ENCODE measurements around the gene ANKRD33B. TPM values are rescaled to one million over a fixed set of nuclear protein-coding genes. Genes with fewer than 3 reads are reported as not detected.
"Not testable (repeated sequence)": the region's sequence is repeated elsewhere in the genome, so short reads cannot be mapped to it uniquely, and the experiment has no call there.

The ANKRD33B gene
- total and polyA plus RNA-seq, 9 of the 15 experiments (the other 6 are each of a cell fraction or from before 2014, with no cell fraction given): 0.10 to 1.7 (median 0.40) TPM

- TF ChIP-seq ZBTB11 (CRISPR knock-in tag; IDR thresholded peaks at IDR 0.05) (peak in 1 of 3 experiments; percentile 34; a peak in 1 of 6 replicates), NRF1 (conservative IDR thresholded peaks at IDR 0.05 in 1 of 2, IDR thresholded peaks at IDR 0.05 in 1 of 2) (peak; percentile 75 to 80)
These were observed 43.8 kb downstream of the ANKRD33B start (continued) for GRCh38 chr5:10607666-10608073.

GRCh38 chr5:10608081-10608480 is 44.2 kb downstream of the ANKRD33B start:
- H3K4me2 ChIP-seq (ENCODE audit: insufficient read depth, low read length): peak overlapping the region; percentile 63; the same call in 1 of the 2 replicates
- POLR2A ChIA-PET: interaction anchor here (0.9 to 2.6 kb wide), 12 partner anchors 11 to 173 kb away, joined by 3 to 13 read pairs (median 6); no protein-coding TSS in a partner anchor
- H3K4me3 ChIP-seq; in situ Hi-C loops (cut with MboI); H4K20me1 ChIP-seq (replicated peaks; ENCODE audit: control insufficient read depth, insufficient read depth, low read length); BruUV-seq (replicated peaks); H3K79me2 ChIP-seq (ENCODE audit: control insufficient read depth, insufficient read depth, low read length); H3K27me3 ChIP-seq (ENCODE audit: control insufficient read depth in 2 of 2, insufficient read depth in 2 of 2, low read length in 2 of 2); CTCF ChIA-PET (ENCODE audit: low intra/inter-chr PET ratio); FAIRE-seq; H3K9me1 ChIP-seq (ENCODE audit: control insufficient read depth, insufficient read depth, low read length); H3K36me3 ChIP-seq (ENCODE audit: control insufficient read depth, insufficient read depth, low read length); DNase-seq (ENCODE audit: extremely low read depth in 1 of 4, low spot score in 3 of 4); H3K9me3 ChIP-seq (replicated peaks; ENCODE audit: control insufficient read depth, insufficient read depth, low read depth, low read length); TF ChIP-seq TOE1 (CRISPR knock-in tag; IDR thresholded peaks at IDR 0.05; ENCODE audit: borderline replicate concordance, low read depth): not testable (repeated sequence)
- peak overlapping the region; percentile 64 for H2AFZ ChIP-seq (ENCODE audit: low read depth, low read length)
- intact Hi-C loops (cut with micrococcal nuclease): loop anchor here (5.0 to 10.0 kb wide), 2 partner anchors 106 to 303 kb away; partner anchors contain the start of gene CMBL
- 0 out of 2 replicates have a peak, but pooled peaks have one; percentile 16 for TF ChIP-seq ZNF384 (IDR thresholded peaks at IDR 0.05; ENCODE audit: low read depth, low read length)
- peak; percentile 37; the same call in 1 of the 2 replicates for TF ChIP-seq THRA (IDR thresholded peaks at IDR 0.05)
- TF ChIP-seq TOE1 (IDR thresholded peaks at IDR 0.05; ENCODE audit: borderline replicate concordance): 0 out of 2 replicates have a peak, but pooled peaks have one; percentile 2
- TF ChIP-seq NRF1 (conservative IDR thresholded peaks at IDR 0.05 in 1 of 2, IDR thresholded peaks at IDR 0.05 in 1 of 2): peak; percentile 5 to 15; a peak in 2 of 4 replicates
- 0 out of 2 replicates have a peak, but pooled peaks have one; percentile 1 for TF ChIP-seq HINFP (tag; conservative IDR thresholded peaks at IDR 0.05; ENCODE audit: low read depth)
- 0 out of 2 replicates have a peak, but pooled peaks have one; percentile 38 for TF ChIP-seq TAF7 (tag; IDR thresholded peaks at IDR 0.05)
- TF ChIP-seq TRIM24 (IDR thresholded peaks at IDR 0.05): 0 out of 4 replicates have a peak, but pooled peaks of 1 of the 2 experiments have one; percentile 22
- WGBS (ENCODE audit: insufficient coverage, low coverage, missing lambda C conversion rate): 52% methylated on average over 6 of the region's 9 CpGs
- peak overlapping the region; percentile 26 to 49; a peak in 1 of 4 replicates for H3K9ac ChIP-seq (ENCODE audit: insufficient read depth in 1 of 2, low read depth in 2 of 2, low read length in 2 of 2)
- H3K4me1 ChIP-seq (replicated peaks in 1 of 2; ENCODE audit: control insufficient read depth in 2 of 2, insufficient read depth in 2 of 2, low read length in 2 of 2): peaks cover 26 to 28% of the 10 kb centered on the region in 2 experiments
- peak; percentile 29 for ATAC-seq
- peak overlapping the region; percentile 24 for H3K27ac ChIP-seq (ENCODE audit: extremely low read depth, low read depth, low read length)

All from K562 (cell line).